Astrocyte of the cerebellum (primary cell): Measurements from ENCODE around the gene AFAP1.
A peak's percentile ranks its signal among the peaks of the same experiment; 100 is the strongest.

Experiments used
- DNase-seq: peaks from one replicate; pipeline ENCODE4 v3.0.0-alpha.2; 2011; ENCODE audit warnings: low read depth
- H3K4me3 ChIP-seq: 2 replicates; pipeline ENCODE4 v1.5.1; 2011; ENCODE audit warnings: mild to moderate bottlenecking, low read depth, low read length, moderate library complexity
- in situ Hi-C: cut with HindIII; loops from 2 replicates; pipeline ENCODE4 v1.10.0; 2017; ENCODE audit warnings: low sequenced_read_pairs
- TF ChIP-seq, protein P1 (sequence below): IDR thresholded peaks from 2 replicates; pipeline ENCODE4 v1.5.1; 2012; ENCODE audit warnings: low read length, low read depth, moderate library complexity, mild to moderate bottlenecking; ENCODE audit errors: missing control alignments

AFAP1 gene

DNA sequence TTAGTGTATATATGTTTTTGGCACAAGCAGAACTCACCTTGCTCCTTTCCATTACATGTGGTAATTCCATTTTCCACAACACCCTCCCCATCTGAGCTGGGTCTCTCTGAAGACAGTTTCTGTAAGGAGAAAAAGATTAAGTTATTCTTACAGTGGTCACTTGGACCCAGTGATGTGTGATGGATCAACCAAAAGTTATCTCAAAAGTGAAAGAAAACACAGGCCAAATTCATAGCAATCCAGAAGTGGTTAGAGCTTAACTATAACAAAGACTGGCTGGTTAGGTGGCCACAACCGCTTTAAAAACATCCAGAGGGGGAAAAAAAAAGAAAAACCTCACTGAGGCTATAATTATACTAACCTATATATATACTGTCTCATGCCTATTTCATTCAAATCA, 123.7 kb downstream of the AFAP1 start:
- no peak overlapping the region for H3K4me3 ChIP-seq
- TF ChIP-seq, protein P1, sequence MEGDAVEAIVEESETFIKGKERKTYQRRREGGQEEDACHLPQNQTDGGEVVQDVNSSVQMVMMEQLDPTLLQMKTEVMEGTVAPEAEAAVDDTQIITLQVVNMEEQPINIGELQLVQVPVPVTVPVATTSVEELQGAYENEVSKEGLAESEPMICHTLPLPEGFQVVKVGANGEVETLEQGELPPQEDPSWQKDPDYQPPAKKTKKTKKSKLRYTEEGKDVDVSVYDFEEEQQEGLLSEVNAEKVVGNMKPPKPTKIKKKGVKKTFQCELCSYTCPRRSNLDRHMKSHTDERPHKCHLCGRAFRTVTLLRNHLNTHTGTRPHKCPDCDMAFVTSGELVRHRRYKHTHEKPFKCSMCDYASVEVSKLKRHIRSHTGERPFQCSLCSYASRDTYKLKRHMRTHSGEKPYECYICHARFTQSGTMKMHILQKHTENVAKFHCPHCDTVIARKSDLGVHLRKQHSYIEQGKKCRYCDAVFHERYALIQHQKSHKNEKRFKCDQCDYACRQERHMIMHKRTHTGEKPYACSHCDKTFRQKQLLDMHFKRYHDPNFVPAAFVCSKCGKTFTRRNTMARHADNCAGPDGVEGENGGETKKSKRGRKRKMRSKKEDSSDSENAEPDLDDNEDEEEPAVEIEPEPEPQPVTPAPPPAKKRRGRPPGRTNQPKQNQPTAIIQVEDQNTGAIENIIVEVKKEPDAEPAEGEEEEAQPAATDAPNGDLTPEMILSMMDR: no peak
- in situ Hi-C loops: no loop called here
- DNase-seq: peak; percentile 41

DNA sequence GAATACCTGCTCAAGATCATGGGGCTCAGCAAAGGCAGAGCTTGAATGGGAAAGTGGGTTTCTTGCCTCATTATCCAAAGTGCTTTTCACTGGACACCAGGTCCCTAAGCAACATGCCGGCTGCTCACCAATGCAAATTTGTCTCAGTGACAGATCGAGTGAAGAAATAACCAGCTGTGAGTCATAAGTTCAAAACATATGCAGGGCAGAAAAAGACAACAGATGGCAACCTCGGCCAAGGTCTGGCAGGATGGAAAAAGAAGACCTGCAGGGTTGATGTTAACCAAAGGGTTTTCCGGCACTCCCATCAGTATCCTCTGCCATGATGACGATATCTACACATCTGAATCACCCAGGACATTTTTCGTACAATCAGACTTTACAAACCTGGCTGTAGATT, 124.1 kb downstream of the AFAP1 start:
- in situ Hi-C loops: no loop called here
- TF ChIP-seq, protein P1: no peak
- H3K4me3 ChIP-seq: no peak overlapping the region
- no peak for DNase-seq

DNA sequence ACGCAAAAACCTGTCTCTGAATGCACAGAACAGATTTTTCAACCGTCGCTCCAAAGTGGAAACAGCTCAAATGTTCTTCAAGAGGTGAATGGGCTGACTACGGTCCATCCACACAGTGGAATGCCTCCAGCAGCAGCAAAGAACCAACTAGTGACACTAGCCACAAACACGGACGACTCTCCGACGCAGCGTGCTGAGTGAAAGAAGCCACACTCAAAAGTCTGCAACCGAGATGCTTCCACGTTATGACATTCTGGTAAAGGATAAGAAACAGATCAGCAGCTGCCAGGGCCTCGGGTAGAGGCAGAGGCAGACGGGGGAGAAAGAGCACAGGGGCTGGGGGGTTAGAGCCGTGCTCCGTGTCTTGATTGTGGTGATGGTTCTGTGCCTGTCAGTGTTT, 125.2 kb downstream of the AFAP1 start:
- H3K4me3 ChIP-seq: no peak overlapping the region
- TF ChIP-seq, protein P1: no peak
- no peak for DNase-seq
- in situ Hi-C loops: no loop called here

- DNase-seq: peak; percentile 47
- TF ChIP-seq, protein P1: no peak
- H3K4me3 ChIP-seq: no peak overlapping the region
- in situ Hi-C loops: no loop called here
These were observed 126.0 kb downstream of the AFAP1 start for GRCh38 chr4:7813674-7814073.

DNA sequence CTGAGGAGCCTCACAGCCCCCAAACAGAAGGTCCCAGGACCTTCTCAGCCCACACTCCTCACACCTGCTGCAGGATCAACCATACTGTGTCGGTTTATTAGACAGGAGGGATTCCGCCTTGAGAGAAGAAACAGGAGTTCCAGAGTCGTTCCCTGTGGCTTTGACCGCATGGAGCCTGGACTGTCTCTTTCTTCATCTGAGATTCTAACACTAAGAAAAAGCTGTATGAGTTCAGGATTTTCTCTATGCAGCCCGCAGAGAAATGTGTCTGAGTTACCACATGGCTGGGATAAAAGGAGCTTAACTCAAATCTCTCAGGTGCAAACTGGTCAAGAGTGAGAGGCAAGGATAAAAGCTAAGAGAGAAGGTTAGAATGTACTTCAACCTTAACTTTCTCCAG, 126.7 kb downstream of the AFAP1 start:
- TF ChIP-seq, protein P1: no peak
- H3K4me3 ChIP-seq: no peak overlapping the region
- no peak for DNase-seq
- in situ Hi-C loops: no loop called here

DNA sequence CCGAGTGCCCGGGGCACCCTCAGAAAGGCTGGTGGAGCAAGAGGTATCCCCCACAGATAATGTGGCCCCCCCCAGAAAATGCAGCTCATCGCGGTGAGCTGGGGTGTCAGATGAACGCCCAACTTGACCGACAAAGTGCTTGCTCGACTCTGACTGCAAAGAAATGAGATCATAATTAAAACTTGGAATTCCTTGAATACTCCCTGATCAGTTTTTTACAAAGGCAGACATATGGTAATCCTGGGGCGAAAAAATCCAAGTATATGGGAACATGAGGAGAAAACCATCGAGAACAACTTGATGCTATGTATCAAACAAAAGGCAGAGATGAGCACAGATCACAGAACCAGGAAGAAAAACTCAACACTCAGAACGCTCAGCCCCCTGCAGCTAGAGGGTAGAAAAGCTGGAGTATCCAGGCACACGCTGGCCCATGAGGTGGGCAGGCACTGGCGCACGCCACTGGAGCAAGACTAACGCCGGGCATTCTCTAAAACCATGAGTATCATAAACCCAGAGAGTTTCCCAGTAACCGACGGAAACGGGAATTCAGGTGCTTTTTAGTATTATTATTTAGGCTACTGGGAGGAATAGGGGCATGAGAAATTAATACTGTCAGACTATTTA, 127.3 kb downstream of the AFAP1 start:
- DNase-seq: no peak
- H3K4me3 ChIP-seq: no peak overlapping the region
- TF ChIP-seq, protein P1: no peak
- in situ Hi-C loops: no loop called here
